Activated T-cell treated with anti-CD3 and anti-CD28 coated beads for 48 hours (primary cell): Measurements from ENCODE around the gene TMEM192.
"Not testable (repeated sequence)": the region's sequence is repeated elsewhere in the genome, so short reads cannot be mapped to it uniquely, and the experiment has no call there.

Experiments
- DNase-seq: peaks from one replicate; pipeline ENCODE4 v3.0.0-alpha.2; 2020; ENCODE audit warnings: low read depth

The TMEM192 gene

GRCh38 chr4:165092187-165092586 lies 20.5 kb downstream of the TMEM192 start:
- not testable (repeated sequence) for DNase-seq

GRCh38 chr4:165088366-165088765 lies 24.3 kb downstream of the TMEM192 start:
- no peak for DNase-seq

- no peak for DNase-seq
Observed at GRCh38 chr4:165085946-165086345, 26.7 kb downstream of the TMEM192 start.

- not testable (repeated sequence) for DNase-seq
Observed at GRCh38 chr4:165084787-165085186, 27.9 kb downstream of the TMEM192 start.

GRCh38 chr4:165079476-165079875 lies 33.2 kb downstream of the TMEM192 start:
- DNase-seq, result no peak

GRCh38 chr4:165077034-165077578 lies 35.6 kb downstream of the TMEM192 start:
- no peak for DNase-seq

GRCh38 chr4:165073346-165073745 lies 39.3 kb downstream of the TMEM192 start:
- not testable (repeated sequence) for DNase-seq

GRCh38 chr4:165070560-165070959 lies 42.1 kb downstream of the TMEM192 start:
- DNase-seq, result no peak

- DNase-seq, result no peak
Observed at GRCh38 chr4:165060938-165061337, 51.7 kb downstream of the TMEM192 start.

GRCh38 chr4:165059386-165059785 lies 53.3 kb downstream of the TMEM192 start:
- DNase-seq, result no peak

- no peak for DNase-seq
Observed at GRCh38 chr4:165058666-165059065, 54.0 kb downstream of the TMEM192 start.

- DNase-seq, result no peak
Observed at GRCh38 chr4:165055601-165056000, 57.1 kb downstream of the TMEM192 start.

GRCh38 chr4:165053645-165054044 lies 59.0 kb downstream of the TMEM192 start, which contains the start of gene TRIM75:
Gene TRIM75, plus strand, starts transcription at chr4:165053866. Its CDS starts 5,282 bp downstream, at chr4:165059148.
- no peak for DNase-seq

GRCh38 chr4:165052627-165053026 lies 60.0 kb downstream of the TMEM192 start:
- DNase-seq, result no peak

GRCh38 chr4:165048170-165048569 lies 64.5 kb downstream of the TMEM192 start:
- DNase-seq, result no peak

- DNase-seq, result no peak
Observed at GRCh38 chr4:165031436-165032211, 81.0 kb downstream of the TMEM192 start, which contains the start of gene TRIM60. Gene TRIM60, plus strand, starts transcription at chr4:165031999. Its CDS starts 8,074 bp downstream, at chr4:165040073.

- DNase-seq, result no peak
Observed at GRCh38 chr4:165027762-165028402, 84.8 kb downstream of the TMEM192 start.

- not testable (repeated sequence) for DNase-seq
Observed at GRCh38 chr4:165025782-165026181, 86.9 kb downstream of the TMEM192 start.
